Tibial artery (tissue), 4 donors: Measurements from ENCODE around the gene SMIM23.
A peak's percentile ranks its signal among the peaks of the same experiment; 100 is the strongest.

Experiments used
- DNase-seq, 2 donors: peaks; one replicate each; pipeline ENCODE4 v3.0.0-alpha.2; 2019
- H3K27ac ChIP-seq, 2 donors: fragments of 200-600 bp; sonication (generic) in 1 of 2; 1 replicate in 1 of 2; 2 replicates in 1 of 2; pipeline ENCODE4 v1.5.1; 2018 to 2019; ENCODE audit warnings: mild to moderate bottlenecking in 1 of 2
- H3K27me3 ChIP-seq, 2 donors: fragments of 200-600 bp; sonication (generic) in 1 of 2; one replicate each; pipeline versions ENCODE4 v1.5.1 to v1.6.0; 2016 to 2019
- H3K36me3 ChIP-seq, 3 donors: fragments of 200-600 bp; sonication (generic) in 2 of 3; one replicate each; pipeline ENCODE4 v1.5.1; 2016 to 2019; ENCODE audit warnings: mild to moderate bottlenecking in 2 of 3
- H3K4me1 ChIP-seq, 4 donors: fragments of 200-600 bp; sonication (generic) in 2 of 4; 1 replicate in 3 of 4; 2 replicates in 1 of 4; pipeline ENCODE4 v1.5.1; 2016 to 2019
- H3K4me3 ChIP-seq, 2 donors: fragments of 200-600 bp; sonication (generic) in 1 of 2; 1 replicate in 1 of 2; 2 replicates in 1 of 2; pipeline ENCODE4 v1.5.1; 2018 to 2019; ENCODE audit warnings: mild to moderate bottlenecking in 2 of 2
- H3K9me3 ChIP-seq, 3 donors: fragments of 200-600 bp; sonication (generic) in 1 of 3; one replicate each; pipeline ENCODE4 v1.5.1; 2016 to 2019
- intact Hi-C: fragments of 100-400 bp; cut with DNase I; formaldehyde crosslinking; loops from one replicate; pipeline ENCODE4 v1.15.0; 2023; ENCODE audit warnings: low total_unique reads
- TF ChIP-seq, protein P1 (sequence below), 2 experiments: fragments of 200-600 bp in 1 of 2; fragments of 450-650 bp in 1 of 2; IDR thresholded peaks; one replicate each; pipeline ENCODE4 v1.5.1; 2017 to 2019; ENCODE audit warnings: antibody characterized with exemption in 2 of 2, mild to moderate bottlenecking in 1 of 2, moderate library complexity in 1 of 2

Gene SMIM23

DNA sequence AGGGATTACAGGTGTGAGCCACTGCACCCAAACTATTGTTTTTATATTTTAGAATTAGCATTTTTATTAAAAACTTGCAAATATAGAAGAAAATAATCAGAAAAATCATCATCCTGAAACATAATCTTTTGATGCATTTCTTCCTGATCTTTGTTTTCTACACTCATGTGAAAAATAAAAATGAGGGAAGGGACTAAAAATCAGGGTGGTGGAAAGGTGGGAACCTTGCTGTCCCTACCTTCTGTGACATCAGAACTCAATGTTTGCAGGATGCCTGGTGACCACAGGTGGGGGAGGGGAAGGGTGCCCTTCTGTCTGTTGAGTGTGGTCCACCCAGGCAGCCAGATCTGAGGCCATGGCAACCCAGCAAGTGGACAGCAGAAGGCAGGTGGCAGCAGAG, at the start of gene SMIM23:
SMIM23 (plus strand) TSS at position 301 of the 400 bp plus-strand sequence; CDS start at position 356, 55 bp downstream.
- Histone ChIP-seq H3K4me1 (no peaks in the 10 kb centered on the region), H3K27me3 (peaks cover 0 to 14% of the 10 kb centered on the region in 2 donors), H3K9me3 (no peaks in the 10 kb centered on the region), H3K27ac (no peak within 1 kb of the TSS), H3K4me3 (no peak within 1 kb of the TSS), H3K36me3 (no peaks in the 10 kb centered on the region)
- TF ChIP-seq, protein P1, sequence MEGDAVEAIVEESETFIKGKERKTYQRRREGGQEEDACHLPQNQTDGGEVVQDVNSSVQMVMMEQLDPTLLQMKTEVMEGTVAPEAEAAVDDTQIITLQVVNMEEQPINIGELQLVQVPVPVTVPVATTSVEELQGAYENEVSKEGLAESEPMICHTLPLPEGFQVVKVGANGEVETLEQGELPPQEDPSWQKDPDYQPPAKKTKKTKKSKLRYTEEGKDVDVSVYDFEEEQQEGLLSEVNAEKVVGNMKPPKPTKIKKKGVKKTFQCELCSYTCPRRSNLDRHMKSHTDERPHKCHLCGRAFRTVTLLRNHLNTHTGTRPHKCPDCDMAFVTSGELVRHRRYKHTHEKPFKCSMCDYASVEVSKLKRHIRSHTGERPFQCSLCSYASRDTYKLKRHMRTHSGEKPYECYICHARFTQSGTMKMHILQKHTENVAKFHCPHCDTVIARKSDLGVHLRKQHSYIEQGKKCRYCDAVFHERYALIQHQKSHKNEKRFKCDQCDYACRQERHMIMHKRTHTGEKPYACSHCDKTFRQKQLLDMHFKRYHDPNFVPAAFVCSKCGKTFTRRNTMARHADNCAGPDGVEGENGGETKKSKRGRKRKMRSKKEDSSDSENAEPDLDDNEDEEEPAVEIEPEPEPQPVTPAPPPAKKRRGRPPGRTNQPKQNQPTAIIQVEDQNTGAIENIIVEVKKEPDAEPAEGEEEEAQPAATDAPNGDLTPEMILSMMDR (IDR thresholded peaks at IDR 0.05): no peak
- intact Hi-C loops: no loop called here
- no peak for DNase-seq

DNA sequence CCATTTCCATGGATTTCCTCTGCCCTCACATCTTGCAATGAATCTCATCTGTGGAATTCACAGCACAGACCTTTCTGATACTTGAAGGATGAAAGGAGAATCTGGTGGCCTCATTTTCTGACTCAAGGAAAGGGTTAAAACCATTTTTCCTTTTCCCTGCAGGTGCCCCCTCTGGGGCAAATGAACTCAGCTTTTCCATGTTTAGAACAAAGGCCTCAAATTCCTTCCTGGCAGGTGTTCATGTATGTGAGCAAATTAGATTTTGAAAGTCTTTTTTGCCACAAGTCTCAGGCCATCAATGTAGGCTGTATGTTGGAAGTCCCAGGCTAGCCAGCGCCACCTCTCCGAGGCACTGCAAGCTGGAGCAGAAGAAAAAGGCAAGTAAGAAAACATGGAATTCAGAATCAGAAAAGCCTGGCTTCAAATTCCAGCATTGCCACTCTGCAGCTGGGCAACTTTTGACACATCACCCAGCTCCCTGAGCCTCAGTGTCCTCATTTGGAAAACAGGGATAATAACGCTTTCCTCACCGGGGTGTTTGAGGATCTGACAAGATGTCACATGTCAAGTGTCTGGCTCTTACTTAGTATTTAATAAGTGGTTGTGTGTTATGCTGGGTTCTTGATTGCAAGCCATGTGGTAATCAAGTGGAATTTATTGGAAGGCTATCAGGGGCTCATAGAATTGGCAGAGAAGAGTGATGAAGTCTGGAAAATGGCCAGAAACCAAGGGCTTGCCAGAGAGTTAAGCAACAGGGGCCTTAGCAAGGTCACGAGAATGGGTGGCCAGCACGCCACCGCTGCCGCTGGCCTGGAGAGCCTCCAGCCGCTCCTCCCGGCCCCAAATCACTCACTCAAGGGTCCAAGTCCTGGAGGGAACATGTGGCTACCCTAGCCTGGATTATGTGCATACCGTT, 48.4 kb upstream of the SMIM23 start:
- no peak overlapping the region for H3K4me3 ChIP-seq
- no peaks in the 10 kb centered on the region for H3K27me3 ChIP-seq
- peak; percentile 40 to 80 for DNase-seq
- H3K36me3 ChIP-seq: no peaks in the 10 kb centered on the region
- TF ChIP-seq, protein P1 (IDR thresholded peaks at IDR 0.05): peak in 1 of 2 experiments; percentile 13
- H3K27ac ChIP-seq: peak overlapping the region; percentile 42 to 61
- H3K9me3 ChIP-seq: no peaks in the 10 kb centered on the region
- H3K4me1 ChIP-seq: peaks cover 0 to 35% (median 14%) of the 10 kb centered on the region in 4 donors
- intact Hi-C loops: no loop called here

DNA sequence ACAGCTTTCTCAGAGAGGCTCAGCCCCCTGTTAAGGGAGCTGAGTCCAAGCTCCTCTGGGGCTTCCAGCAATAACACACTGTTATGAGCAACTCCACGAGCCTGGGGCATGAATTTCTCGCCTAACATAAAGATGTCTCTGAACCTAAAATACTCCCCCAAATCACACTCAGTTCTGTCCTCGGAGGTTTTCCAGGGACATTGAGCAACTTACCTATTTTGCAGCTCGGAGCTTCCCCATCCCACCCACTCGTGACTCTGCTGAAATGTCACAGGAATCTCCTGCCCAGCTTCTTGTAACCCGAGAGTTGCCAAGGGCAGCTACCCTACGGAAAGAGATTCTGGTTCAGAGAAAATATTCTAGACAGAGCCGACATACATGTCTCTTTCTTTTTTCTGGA, 47.1 kb upstream of the SMIM23 start:
- TF ChIP-seq, protein P1 (IDR thresholded peaks at IDR 0.05): no peak
- H3K4me1 ChIP-seq: peaks cover 0 to 35% (median 14%) of the 10 kb centered on the region in 4 donors
- DNase-seq: peak in 1 of 2 donors; percentile 62
- peak overlapping the region; percentile 43 to 61 for H3K27ac ChIP-seq
- no peak overlapping the region for H3K4me3 ChIP-seq
- no peaks in the 10 kb centered on the region for H3K9me3 ChIP-seq
- H3K36me3 ChIP-seq: no peaks in the 10 kb centered on the region
- intact Hi-C loops: no loop called here
- H3K27me3 ChIP-seq: no peaks in the 10 kb centered on the region

DNA sequence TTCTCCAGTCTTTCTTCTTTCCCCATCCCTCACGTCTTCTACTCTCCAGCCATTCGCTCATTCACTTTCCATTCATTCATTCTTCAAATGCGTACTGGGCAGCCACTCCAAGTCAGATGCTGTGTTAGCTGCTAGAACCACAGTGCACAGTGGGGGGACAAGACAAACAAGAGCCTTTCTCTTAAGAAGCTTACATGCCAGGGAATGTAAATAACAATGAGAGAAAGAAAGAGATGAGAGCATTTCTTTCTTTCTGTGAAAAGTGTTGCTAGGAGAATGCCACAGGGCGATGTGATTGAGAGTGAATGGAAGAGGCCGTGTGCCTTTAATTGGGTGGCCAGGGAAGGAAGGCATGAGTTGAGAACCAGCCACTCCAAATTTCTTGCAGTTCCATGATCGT, 46.3 kb upstream of the SMIM23 start:
- intact Hi-C loops: no loop called here
- Histone ChIP-seq H3K4me3 (no peak overlapping the region), H3K9me3 (no peaks in the 10 kb centered on the region), H3K4me1 (peaks cover 0 to 35% (median 14%) of the 10 kb centered on the region in 4 donors), H3K36me3 (no peaks in the 10 kb centered on the region), H3K27me3 (no peaks in the 10 kb centered on the region), H3K27ac (peak overlapping the region; percentile 43 to 61)
- TF ChIP-seq, protein P1 (IDR thresholded peaks at IDR 0.05): no peak
- peak in 1 of 2 donors; percentile 25 for DNase-seq

DNA sequence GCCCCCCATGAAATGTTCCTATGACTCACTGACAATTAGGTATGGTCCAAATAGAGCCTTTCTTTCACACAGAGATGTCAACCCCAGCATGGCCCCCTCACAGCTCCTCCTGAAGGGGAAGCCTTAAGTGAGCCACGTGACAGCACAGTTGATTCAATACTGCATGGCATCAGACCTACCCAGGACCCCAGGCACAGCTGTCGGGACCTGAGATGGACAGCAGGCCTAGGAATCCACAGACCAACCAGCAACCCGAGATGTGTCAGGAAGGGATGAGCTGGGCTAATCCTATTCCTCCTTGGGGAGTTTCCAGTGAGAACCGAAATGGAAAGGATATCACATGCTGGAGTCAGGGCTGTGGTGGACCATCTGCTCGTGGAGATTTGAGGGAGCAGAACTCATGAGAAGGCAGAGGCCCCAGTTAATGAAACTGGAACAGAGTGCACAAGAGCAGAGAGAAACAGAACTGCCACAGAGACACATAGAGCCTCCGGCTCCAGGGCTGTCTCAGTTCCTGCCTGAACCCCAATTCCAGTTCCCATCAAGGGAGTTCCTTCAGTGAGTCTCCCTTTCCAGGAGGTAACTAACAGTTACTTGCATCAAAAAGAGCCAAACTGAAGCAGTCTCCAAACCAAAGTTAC, 42.1 kb upstream of the SMIM23 start:
- peak in 1 of 2 donors; percentile 38 for DNase-seq
- Histone ChIP-seq H3K27ac (no peak overlapping the region), H3K4me1 (peaks cover 0 to 19% (median 0%) of the 10 kb centered on the region in 4 donors), H3K36me3 (no peaks in the 10 kb centered on the region), H3K27me3 (no peaks in the 10 kb centered on the region), H3K4me3 (no peak overlapping the region), H3K9me3 (no peaks in the 10 kb centered on the region)
- TF ChIP-seq, protein P1 (IDR thresholded peaks at IDR 0.05): no peak
- intact Hi-C loops: loop anchor here (10.0 kb wide), 1 partner anchor 161 kb away; no protein-coding TSS in a partner anchor
